ENCODE measurements around the gene THAP11. TPM values are rescaled to one million over a fixed set of nuclear protein-coding genes. Genes with fewer than 3 reads are reported as not detected.

The THAP11 gene
- total and polyA plus RNA-seq, 2 of the 4 experiments (the other 2 are of a cell fraction) = 13.3 to 14.5 TPM

GRCh38 chr16:67872631-67873434 lies 30.7 kb downstream of the THAP11 start, which contains the start of gene EDC4 (continued):
- TF ChIP-seq SMC3 (IDR thresholded peaks at IDR 0.05; ENCODE audit: low read depth, low read length) = no peak
- TF ChIP-seq RAD21 (IDR thresholded peaks at IDR 0.05; ENCODE audit: low read length) = no peak; the same call in 1 of the 2 replicates
- no peak for TF ChIP-seq NFE2L2 (IDR thresholded peaks at IDR 0.05; ENCODE audit: low read depth, low read length)
